OCI-LY1 (cell line): ENCODE results near the gene SLC13A5.

ENCODE experiments used
- H2AFZ ChIP-seq: fragments of 200-600 bp; sonication (generic), shearing (Covaris generic); 2 replicates; pipeline ENCODE4 v1.6.0; 2014; ENCODE audit warnings: antibody characterized with exemption, mild to moderate bottlenecking, low read length
- H3F3A ChIP-seq: fragments of 200-600 bp; sonication (generic), shearing (Covaris generic); 2 replicates; pipeline ENCODE4 v1.6.0; 2014; ENCODE audit warnings: mild to moderate bottlenecking, antibody characterized with exemption, low read length, moderate library complexity; ENCODE audit not compliant: insufficient read depth
- H3K27ac ChIP-seq: fragments of 200-600 bp; sonication (generic); 2 replicates; pipeline ENCODE4 v1.5.1; 2014; ENCODE audit warnings: low read length, mixed run types, mild to moderate bottlenecking, low read depth; ENCODE audit not compliant: poor library complexity, severe bottlenecking
- H3K27me3 ChIP-seq: fragments of 200-600 bp; sonication (generic); 2 replicates; pipeline ENCODE4 v1.6.0; 2014; ENCODE audit warnings: antibody characterized with exemption, mild to moderate bottlenecking, low read length, moderate library complexity; ENCODE audit not compliant: insufficient read depth
- H3K36me3 ChIP-seq: fragments of 200-600 bp; sonication (generic); 2 replicates; pipeline ENCODE4 v1.6.1; 2014; ENCODE audit warnings: mild to moderate bottlenecking, antibody characterized with exemption, low read length, moderate library complexity, mixed read lengths; ENCODE audit not compliant: insufficient read depth
- H3K4me1 ChIP-seq: fragments of 200-600 bp; sonication (generic); 2 replicates; pipeline ENCODE4 v1.5.1; 2014; ENCODE audit warnings: mild to moderate bottlenecking, low read length, moderate library complexity; ENCODE audit not compliant: insufficient read depth, severe bottlenecking
- H3K4me2 ChIP-seq: fragments of 200-600 bp; sonication (generic), shearing (Covaris generic); 2 replicates; pipeline ENCODE4 v1.6.1; 2014; ENCODE audit warnings: low read length
- H3K4me3 ChIP-seq: fragments of 200-600 bp; sonication (generic); 2 replicates; pipeline ENCODE4 v1.5.1; 2014; ENCODE audit warnings: low read length, low read depth, mild to moderate bottlenecking, mixed read lengths; ENCODE audit not compliant: poor library complexity, severe bottlenecking
- H3K79me2 ChIP-seq: fragments of 200-600 bp; shearing (Covaris generic); 2 replicates; pipeline ENCODE4 v1.6.1; 2016; ENCODE audit warnings: mixed run types, low read length, mixed read lengths; ENCODE audit not compliant: insufficient read depth
- H3K9ac ChIP-seq: fragments of 200-600 bp; sonication (generic), shearing (Covaris generic); 2 replicates; pipeline ENCODE4 v1.6.1; 2014; ENCODE audit warnings: mild to moderate bottlenecking, low read length, mixed read lengths
- H3K9me2 ChIP-seq: fragments of 200-600 bp; sonication (generic), shearing (Covaris generic); 2 replicates; pipeline ENCODE4 v1.6.1; 2014; ENCODE audit warnings: low read depth, mild to moderate bottlenecking, low read length, mixed read lengths
- H3K9me3 ChIP-seq: fragments of 200-600 bp; shearing (Covaris generic); 2 replicates; pipeline ENCODE4 v1.6.1; 2014; ENCODE audit warnings: low read length, mixed read lengths
- H4K20me1 ChIP-seq: fragments of 200-600 bp; sonication (generic), shearing (Covaris generic); 2 replicates; pipeline ENCODE4 v1.6.0; 2016; ENCODE audit warnings: mild to moderate bottlenecking, low read length; ENCODE audit not compliant: insufficient read depth
- CTCF ChIP-seq: fragments of 200-600 bp; sonication (generic), shearing (Covaris generic); IDR thresholded peaks from 2 replicates; pipeline ENCODE4 v1.5.1; 2017; ENCODE audit warnings: mild to moderate bottlenecking, antibody characterized with exemption, low read length, moderate library complexity, mixed read lengths
- EZH2 ChIP-seq: fragments of 200-600 bp; sonication (generic), shearing (Covaris generic); IDR thresholded peaks from 2 replicates; pipeline ENCODE4 v1.8.0; 2017; ENCODE audit warnings: borderline replicate concordance, mixed run types, mild to moderate bottlenecking, antibody characterized with exemption, low read length, moderate library complexity, mixed read lengths

Gene SLC13A5

GRCh38 chr17:6706499-6706898 is 6.7 kb downstream of the SLC13A5 start:
- Histone ChIP-seq H3K4me1 (no peaks in the 10 kb centered on the region), H3K9ac (no peak overlapping the region), H4K20me1 (no peaks in the 10 kb centered on the region), H2AFZ (no peak overlapping the region), H3K27ac (no peak overlapping the region), H3K4me2 (no peak overlapping the region), H3K9me3 (no peaks in the 10 kb centered on the region), H3F3A (no peaks in the 10 kb centered on the region), H3K9me2 (no peaks in the 10 kb centered on the region), H3K27me3 (no peaks in the 10 kb centered on the region), H3K79me2 (no peaks in the 10 kb centered on the region), H3K36me3 (no peaks in the 10 kb centered on the region), H3K4me3 (no peak overlapping the region)
- TF ChIP-seq EZH2 (no peak), CTCF (no peak)

- Histone ChIP-seq H3F3A (no peaks in the 10 kb centered on the region), H2AFZ (no peak overlapping the region), H3K4me3 (no peak overlapping the region), H3K9ac (no peak overlapping the region), H3K4me2 (no peak overlapping the region), H4K20me1 (no peaks in the 10 kb centered on the region), H3K9me2 (no peaks in the 10 kb centered on the region), H3K9me3 (no peaks in the 10 kb centered on the region), H3K4me1 (no peaks in the 10 kb centered on the region), H3K27me3 (no peaks in the 10 kb centered on the region), H3K27ac (no peak overlapping the region), H3K79me2 (no peaks in the 10 kb centered on the region), H3K36me3 (no peaks in the 10 kb centered on the region)
- TF ChIP-seq EZH2 (no peak), CTCF (no peak)
Measured at GRCh38 chr17:6704470-6705052, 8.6 kb downstream of the SLC13A5 start.

- TF ChIP-seq EZH2 (no peak), CTCF (no peak)
- Histone ChIP-seq H2AFZ (no peak overlapping the region), H4K20me1 (no peaks in the 10 kb centered on the region), H3K9me3 (no peaks in the 10 kb centered on the region), H3K27me3 (no peaks in the 10 kb centered on the region), H3K79me2 (no peaks in the 10 kb centered on the region), H3K9ac (no peak overlapping the region), H3F3A (no peaks in the 10 kb centered on the region), H3K4me1 (no peaks in the 10 kb centered on the region), H3K36me3 (no peaks in the 10 kb centered on the region), H3K4me3 (no peak overlapping the region), H3K4me2 (no peak overlapping the region), H3K9me2 (no peaks in the 10 kb centered on the region), H3K27ac (no peak overlapping the region)
Measured at GRCh38 chr17:6703751-6704150, 9.4 kb downstream of the SLC13A5 start.
